HG03066 (cell line): ENCODE results near the gene STX8.
A peak's percentile ranks its signal among the peaks of the same experiment; 100 is the strongest.

ENCODE experiments used
- ATAC-seq: cut with Tn5 transposase; IDR thresholded peaks from one replicate; pipeline ENCODE4 v1.9.1; 2021; ENCODE audit warnings: low read depth; ENCODE audit not compliant: unreplicated experiment

Gene STX8

DNA sequence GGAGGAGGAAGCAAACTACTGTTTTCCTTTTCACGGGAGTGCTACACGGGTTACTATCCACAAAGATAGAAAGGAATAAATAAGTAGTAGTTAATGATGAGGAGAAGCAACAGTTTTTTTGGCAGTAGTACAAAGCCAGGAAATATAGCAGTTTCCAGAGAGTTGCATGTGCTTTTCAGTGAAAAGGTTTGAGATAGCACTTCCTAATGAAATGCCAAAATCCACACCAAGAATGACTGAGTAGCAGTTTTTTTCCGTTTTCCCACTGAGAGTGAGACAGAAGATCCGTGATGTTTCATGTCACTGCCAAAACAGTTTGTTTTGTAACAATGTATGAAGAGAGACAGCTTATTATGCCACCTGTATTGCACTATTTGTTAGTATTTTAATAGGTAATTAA is 129.1 kb downstream of the STX8 start:
- ATAC-seq = no peak

DNA sequence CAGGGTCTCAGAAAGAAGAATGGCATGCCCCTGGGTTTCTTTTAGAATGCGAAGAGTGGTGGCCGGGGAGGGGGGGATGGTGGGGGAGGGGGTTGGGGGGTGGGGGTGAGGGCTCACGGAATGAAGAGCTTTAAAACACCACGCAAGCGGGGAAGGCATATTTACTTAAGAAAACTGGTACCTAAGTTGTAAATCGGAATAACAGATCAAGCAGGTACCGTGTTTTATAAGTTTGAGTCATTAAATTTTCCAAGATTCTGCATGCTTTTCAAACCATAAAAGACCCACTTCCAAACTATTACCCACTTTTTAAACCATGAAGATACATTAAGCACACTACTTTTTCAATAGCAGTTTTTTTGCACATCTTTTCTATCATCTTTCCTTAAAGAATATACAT is 130.2 kb downstream of the STX8 start:
- ATAC-seq = no peak

DNA sequence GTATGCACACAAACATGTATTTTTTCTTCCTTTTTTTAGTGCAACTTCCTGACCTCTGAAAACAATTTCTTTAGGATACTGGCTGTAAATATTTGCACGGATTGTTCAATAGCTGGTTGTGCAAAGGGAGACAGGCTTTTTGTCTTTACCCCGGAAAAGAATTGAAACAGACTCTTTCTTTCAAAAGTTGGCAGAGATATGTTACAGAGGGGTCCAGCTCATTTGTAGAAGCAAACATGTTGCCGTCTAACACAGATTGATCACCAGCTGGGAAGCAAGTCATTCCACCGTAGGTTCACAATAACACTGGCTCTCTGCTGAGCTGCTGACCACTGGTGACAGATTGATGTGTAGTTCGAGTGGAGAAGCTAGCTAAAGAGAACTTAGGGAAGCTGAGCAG is 130.9 kb downstream of the STX8 start:
- ATAC-seq = no peak

DNA sequence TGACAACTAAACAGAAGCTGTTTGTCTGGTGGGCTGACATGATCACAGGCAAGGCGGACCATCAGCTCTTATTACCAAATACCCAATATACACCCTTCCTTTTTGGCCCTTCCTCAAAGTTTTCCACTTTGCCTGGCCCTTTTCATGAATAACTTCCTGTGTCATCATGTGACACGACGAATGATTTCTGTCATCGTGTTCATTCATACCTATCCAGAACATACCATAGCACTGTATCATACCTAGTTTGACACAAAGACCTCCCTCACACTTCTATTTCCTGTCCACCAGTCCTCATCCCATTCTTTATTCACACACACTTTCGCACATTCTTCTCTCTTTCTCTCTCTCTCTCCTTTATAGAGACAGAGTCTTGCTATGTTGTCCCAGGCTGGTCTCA is 131.8 kb downstream of the STX8 start:
- no peak for ATAC-seq

DNA sequence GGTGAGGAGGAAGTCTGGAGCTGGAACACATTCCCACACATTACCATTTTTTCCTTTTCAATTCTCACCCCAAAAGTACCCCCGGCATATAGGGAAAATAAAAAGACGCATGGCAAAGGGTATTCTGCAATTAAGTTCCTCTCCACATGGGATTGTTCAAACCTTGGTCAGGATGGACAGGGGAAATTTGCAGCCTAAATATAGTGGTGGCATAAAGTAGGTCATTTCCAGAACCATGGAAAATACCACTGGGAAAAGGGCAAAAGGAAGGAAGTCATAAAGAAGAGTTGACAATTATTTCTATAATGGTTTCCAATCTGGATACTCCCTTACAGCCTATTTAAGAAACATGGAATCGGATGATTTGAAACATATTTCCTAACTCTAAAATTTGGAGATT is 135.8 kb downstream of the STX8 start:
- no peak for ATAC-seq

DNA sequence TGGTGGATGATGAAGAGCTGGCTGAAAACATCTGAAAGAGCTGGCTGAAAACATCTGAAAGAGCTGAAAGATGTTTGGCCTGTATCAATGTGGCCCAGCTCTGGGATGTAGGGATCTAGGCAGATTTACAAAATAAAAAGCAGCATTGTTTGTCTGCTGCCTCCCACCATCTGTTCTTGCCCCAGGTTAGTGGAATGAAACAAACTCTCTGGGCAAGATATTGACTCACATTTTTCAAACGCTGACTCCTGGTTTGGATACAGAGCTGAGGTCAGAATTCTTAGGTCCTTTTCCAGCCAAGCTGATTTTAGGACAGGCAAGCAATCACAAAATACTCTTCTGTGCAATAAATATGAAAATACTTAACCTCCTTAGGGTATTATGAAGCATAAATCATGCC is 139.0 kb downstream of the STX8 start:
- no peak for ATAC-seq

DNA sequence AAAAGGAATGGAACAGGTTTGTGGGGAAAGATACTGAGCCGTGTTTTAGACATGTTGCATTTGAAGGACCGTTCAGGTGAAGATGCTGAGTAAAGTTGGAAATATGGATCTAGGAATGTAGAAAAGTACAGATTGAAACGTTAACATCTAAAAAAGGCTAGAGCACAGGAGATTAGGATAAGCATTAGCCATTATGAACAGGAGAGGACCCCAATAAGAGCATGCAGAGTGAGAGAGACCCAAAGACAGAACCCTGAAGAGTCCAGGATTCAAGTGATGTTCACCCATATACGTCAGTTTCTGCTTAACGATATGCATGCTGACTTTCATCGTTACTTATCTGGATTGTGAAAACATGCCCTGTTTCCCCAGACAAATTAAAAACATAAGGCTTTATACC is 140.5 kb downstream of the STX8 start:
- no peak for ATAC-seq

DNA sequence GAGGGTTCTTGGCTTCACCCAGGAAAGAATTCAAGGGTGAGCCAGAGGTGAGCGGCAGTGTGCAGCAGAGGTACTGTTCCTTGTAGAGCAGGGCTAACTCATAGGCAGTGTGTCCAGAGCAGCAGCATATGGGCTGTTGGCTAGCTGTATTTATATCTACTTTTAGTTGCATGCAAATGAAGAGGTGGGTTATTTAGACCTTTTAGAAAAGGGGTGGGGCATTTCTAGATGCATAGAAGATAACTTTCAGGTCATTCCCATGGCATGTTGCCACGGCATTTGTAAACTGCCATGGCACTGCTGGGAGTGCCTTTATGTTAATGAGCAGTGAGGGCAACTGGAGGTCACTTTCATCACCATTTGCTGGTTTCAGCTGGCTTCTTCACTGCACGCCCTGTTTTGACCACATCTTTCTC is 141.0 kb downstream of the STX8 start:
- no peak for ATAC-seq

DNA sequence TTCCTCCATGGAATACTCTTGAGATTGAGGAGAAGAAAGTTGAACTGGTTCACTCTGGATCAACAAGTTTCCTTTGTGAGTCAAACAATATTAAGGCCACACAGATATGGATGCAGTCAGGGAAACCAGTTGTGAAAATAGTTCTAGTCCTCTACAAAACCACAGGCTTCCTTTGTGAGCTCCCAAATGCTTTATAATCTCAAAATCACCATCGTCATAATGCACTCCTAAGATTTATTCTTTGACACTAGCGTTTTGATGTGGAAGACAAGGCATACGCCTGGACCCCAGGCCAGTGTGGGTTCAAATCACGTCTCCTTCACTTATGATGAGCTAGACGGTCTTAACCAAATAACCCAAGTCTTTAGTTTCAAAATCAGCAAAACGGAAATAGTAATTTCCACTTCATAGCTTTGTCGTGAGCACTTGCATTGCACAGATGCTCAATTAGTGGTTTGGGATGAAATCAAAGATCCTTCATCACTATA is 142.6 kb downstream of the STX8 start:
- peak; percentile 30 for ATAC-seq

DNA sequence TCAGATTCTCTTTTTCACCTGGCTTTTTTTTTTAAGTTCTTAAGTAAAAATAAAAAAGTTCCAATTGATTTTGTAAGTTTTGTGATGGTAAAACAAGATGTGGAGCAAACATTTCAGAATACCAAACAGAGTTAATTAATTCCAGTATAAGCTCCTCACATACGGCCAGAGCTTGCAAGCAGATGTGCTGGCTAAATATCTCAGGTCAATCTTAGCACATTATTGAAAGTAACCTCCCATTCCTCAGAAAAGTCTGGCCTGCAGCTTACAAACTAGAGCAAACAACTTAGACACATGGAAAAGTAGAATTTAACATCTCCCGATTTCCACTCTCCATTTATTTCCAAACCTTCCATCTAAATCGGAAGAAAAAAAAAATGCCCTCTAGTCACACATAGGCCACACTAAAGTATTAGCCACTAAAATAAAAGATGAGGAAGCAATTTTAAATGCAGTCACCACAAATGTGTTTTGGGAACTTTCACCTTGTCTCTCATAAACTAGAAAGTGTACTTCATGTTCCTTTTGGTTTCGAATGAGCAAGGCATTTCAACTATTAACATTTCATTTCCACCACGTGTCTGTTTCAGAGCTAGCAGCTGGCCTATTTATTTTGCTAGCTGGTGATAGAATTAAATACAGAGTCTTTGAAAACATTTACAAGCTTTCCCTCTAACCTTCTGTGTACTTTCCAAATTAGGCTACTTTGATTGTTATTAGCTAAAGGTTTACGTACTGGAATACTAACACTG is 143.3 kb downstream of the STX8 start:
- peak; percentile 76 for ATAC-seq

DNA sequence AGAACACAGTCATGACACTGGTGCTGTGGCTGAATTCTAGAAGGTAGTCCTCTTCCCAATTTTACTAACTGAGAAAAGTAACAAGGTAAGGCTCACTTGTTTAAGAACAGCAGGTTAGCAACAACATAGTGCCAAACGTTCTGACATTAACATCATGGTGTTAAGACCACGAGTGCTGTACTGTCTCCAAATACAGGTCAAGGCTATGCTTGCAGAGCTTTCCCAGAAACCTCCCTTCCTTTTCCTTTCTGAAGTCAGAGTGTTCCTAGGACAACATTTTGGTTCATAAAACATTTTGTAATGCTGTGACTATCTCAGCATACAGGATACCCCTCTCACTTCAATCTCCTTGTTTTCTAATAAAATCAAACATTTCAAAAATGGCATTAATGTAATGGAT is 144.0 kb downstream of the STX8 start:
- ATAC-seq = no peak

DNA sequence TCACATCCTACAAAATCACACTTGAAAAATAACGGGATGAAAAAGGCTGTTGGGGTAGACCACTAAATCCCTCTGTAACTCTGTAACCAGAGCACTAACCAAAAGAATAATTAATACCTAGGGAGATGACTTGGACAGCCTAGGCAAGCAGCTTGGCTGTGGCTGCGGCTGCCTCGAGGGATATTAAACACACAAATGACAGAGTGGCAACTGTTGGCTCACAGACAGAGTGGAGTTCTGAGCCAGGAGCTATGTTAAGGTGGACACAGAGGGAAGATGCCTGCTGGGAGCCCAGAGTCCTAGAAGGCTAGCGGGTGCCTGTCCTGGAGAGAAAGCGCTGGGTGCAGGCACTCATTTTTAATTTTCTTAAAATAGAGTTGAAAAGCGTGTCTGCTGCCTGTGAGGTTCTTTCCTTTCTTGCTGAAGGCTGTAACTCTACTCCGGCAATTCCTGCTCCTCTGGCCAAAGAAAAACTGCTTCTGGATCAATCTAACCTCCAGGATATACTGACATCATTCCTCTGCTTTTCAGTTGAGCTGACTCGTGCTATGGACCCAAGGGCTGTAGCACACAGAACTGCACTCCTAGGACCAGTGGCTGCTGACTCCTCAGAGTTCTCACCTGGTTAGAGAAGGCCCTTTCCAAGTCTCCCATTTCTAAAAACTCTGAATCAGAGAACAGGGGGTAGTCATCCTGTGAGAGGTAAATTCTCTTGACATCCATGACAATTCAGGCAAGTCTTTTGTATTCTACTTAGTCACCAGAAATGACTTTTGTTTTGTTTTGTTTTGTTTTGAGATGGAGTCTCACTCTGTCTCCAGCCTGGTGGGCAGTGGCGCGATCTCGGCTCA is 147.9 kb downstream of the STX8 start:
- ATAC-seq = no peak

DNA sequence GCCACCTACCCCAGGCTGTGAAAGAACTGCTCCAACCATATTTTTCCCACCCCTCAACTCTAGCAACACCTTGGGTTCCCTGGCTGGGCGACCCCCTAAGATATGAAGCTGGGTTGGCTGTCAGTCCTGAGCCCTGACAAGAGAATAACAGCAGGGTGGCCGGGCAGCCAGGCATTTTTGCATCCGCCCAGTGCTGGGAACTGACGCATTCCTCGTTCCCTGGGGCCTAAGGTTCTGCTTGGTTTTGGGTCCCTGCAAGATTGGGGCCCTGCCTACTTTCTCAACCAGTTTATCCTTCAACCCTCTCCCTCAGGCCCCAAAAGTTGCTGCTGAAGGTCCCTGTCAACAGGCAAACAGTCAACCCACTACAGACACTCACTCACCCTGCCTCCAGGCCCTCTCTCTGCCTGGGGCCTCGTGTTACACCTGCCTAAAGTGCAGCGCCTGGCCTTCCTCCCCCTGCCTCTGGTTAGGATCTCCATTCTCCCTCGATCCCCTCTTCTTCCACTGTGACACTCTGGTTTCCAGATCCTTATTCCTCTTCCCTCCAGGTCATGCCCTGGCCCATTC is 151.5 kb downstream of the STX8 start:
- no peak for ATAC-seq

DNA sequence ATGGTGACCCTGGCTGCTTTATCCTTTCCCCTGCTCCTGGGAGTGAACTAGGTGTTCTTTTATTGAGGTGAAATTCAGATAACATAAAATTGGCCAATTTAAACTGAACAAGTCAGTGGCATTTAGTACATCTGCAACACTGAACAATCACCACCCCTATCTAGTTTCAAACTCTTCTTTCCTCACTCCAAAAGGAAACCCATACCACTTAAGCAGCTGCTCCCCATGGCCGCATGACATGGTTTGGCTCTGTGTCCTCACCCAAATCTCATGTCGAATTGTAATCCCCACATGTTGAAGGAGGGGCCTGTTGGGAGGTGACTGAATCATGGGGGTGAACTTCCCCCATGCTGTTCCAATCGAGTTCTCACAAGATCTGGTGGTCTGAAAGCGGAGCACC is 154.1 kb downstream of the STX8 start:
- ATAC-seq = no peak

DNA sequence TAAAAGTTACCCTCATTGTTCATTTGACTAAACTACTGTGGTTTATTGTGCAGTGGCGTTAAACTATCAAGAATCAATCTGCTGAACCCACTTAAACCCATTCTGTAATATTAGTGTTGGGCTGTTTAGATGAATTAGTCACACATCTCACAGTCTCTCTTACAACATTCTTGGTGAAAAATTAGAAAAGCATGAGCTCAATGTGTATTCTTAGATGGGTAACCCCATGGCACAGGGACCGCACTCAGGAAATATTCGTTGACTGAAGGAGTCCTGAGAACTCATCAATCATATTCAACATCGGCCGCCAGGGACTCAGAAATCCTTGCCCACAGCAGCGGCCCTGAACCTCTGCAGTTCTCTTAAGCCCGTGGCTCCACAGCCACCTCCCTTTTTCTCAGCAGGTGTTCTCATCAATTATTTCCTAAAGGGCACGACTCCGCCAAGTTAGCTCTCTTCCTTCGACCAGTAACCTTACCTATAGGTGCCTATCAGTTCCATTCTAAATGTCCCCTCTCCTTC is 155.6 kb downstream of the STX8 start:
- ATAC-seq = no peak

DNA sequence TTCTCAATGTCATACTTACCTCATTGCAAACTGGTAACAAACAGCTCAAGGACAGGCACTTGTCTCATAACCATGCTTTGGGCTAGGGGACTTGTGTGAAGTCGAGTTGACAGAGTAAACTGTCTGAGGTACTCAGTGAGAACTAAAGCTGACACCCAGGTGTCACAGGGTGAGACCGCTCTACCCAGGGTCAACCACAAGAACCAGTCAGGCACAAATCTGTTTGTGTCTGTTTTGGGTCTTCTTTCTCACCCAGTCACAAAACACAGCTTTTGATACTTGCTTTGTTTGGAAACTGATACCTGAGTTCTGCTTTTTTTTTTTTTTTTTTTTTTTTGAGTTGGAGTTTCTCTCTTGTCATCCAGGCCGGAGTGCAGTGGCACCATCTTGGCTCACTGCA is 161.1 kb downstream of the STX8 start:
- ATAC-seq = peak; percentile 97

DNA sequence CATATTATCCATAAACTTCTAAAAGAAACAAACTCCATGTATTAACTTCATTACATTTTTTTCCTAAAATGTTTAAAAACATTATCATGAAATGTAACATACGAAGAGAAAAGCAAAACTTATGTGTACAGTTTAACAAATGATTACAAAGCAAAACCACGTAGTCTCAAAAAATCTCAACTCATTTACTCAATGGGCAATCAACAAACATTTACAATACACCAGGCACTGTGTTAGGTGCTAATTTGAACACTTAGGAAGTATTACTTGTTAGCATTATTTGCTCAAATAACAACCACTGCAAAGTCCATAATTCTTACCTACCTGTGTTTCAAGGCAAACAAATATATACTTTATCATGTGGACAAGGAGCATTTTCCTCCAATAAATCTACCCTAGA is 164.9 kb downstream of the STX8 start:
- no peak for ATAC-seq

DNA sequence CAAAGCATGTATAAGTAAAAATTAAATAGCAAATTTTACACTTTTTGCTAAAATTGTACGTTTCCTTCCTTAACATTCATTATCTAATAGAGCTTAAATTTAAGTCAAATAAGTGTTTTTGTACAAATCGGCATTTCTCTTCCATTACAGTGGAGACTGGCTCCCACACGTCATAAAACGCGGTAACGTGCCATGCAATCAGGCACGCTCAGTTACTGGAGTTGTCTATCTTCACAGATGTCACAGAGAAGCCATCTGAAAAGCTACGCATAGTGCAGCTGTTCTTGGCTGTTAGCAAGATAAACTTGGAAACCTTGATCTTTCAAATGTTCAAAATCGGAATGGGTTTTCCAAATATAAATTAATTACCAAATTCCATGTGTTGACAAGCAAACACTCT is 165.3 kb downstream of the STX8 start:
- ATAC-seq = no peak

DNA sequence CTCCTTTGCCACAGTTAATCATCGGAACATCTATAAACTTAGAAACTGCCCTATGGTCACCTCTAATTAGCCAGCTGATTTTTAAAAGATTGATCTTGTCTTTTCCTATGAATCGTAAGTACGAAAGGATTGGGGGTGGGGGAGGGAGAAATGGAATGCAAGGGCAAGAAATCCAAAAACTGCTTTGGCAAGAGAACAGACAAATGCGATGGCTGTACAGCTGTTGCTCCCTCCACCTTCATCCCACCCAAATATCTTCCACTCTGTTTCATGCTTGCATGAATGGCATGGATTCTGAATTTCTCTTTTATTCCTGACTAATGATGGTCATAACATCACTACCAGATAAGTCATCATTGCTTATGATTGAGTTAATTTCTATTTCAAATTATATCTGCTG is 165.7 kb downstream of the STX8 start:
- no peak for ATAC-seq

DNA sequence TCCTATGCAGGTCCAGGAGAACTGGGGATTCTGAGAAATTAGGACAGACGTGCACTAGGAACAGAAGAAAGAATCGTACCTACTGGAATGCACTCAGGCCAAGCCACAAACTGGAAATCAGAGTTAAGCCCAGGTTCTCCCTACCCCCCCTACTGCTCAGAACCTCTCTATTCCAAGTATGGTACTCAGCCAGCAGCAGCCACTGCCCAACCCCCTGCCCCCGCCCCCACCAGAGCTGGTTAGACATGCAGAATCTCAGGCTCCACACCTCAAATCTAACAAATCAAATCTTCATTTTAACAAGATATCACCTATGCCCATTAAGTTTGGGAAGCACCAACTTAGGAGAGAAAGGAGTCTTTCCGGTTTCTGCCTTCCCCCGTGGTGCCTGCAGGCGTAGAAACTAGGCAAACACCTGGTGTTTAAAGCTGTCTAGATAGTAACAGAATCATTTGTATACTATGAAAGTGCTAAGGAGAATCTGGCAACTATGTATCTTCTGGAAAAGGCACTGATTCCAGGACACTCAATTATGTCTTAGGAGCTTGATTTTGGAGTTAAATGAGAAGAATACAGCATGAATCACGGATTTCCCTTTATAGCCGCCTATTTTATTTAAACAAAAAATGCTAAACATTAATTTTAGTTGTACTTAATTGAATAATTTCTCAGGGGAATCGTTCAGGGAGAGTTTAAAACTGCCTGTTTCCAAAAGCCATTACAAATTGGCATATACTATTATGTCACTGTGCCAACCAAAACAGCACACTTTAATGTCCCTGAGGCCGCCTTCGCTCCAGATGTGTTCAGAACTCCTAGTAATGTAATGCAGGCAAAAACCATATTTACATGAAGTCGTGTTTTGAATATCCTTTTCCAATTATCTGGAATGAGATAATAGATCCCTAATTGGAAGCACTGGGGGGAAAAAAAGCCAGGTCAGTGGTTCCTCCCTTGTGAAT is 166.5 kb downstream of the STX8 start:
- no peak for ATAC-seq
